Measurements from ENCODE around the gene OR8B2.
A peak's percentile ranks its signal among the peaks of the same experiment; 100 is the strongest.
"Not testable (repeated sequence)": the region's sequence is repeated elsewhere in the genome, so short reads cannot be mapped to it uniquely, and the experiment has no call there.

OR8B2 gene, protein sequence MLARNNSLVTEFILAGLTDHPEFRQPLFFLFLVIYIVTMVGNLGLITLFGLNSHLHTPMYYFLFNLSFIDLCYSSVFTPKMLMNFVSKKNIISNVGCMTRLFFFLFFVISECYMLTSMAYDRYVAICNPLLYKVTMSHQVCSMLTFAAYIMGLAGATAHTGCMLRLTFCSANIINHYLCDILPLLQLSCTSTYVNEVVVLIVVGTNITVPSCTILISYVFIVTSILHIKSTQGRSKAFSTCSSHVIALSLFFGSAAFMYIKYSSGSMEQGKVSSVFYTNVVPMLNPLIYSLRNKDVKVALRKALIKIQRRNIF

DNA sequence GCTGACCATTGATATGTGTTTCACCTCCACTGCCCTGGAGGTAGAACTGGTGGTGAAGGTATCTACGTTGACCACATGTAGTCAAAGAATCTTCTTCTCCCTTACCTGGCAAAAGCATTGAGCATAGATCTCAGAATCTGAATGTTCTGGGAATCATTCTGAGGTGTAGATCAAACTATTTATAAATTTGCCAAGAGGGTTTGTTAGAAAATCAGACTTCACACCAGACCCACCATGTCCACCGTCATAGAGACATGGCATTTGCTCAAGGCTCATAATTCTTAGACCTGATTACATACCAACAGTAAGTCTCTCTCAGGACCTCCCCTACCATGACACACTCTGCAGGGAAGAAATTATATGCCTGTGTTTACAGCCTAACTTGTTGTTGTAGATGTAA lies at the start of gene OR8B2:
TSS of gene OR8B2 (minus strand) at position 101 of the 400 bp plus-strand sequence. CDS start 1,156 bp downstream, outside the sequence.
- FAIRE-seq = no peak

DNA sequence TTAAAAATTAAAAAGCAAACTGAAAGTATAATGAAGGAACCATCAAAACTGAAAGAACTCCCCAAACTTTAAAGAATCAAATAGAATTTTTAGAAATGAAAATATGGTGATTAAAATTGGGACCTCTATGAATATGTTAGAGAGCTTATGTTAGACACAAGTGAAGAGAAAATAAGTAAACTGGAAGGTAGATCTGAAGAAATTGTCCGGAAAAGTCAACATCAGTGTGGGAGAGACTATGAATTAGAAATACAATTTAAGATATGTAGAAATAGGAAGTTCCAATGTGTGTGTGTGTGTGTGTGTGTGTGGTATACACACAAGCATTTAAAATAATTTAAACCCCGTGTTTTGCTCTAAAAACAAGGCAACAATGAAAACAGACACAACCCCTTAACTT lies 45.3 kb upstream of the OR8B2 start:
- FAIRE-seq = no peak

DNA sequence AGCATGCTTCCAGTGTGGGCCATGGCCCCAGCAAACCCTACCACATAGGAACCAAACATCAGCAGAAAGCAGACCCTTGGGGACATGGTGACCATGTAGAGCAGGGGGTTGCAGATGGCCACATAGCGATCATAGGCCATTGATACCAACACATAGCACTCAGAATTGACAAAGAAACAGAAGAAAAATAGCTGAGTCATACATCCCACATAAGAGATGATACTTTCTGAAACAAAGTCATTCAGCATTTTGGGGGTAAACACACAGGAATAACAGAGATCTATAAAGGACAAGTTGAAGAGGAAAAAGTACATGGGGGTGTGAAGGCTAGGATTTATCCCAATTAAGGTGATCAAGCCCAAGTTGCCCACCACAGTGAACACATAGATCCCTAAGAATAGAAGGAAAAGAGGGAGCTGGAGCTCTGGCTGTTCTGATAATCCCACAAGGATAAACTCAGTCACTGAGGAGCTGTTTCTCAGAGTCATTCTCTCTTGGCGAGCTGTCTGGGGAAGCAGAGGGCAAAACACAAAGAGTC lies 40.2 kb upstream of the OR8B2 start, which contains the start of gene OR8B4:
TSS of gene OR8B4 (minus strand) at position 488 of the 538 bp plus-strand sequence. CDS start at position 488, 0 bp downstream.
- no peak for FAIRE-seq

DNA sequence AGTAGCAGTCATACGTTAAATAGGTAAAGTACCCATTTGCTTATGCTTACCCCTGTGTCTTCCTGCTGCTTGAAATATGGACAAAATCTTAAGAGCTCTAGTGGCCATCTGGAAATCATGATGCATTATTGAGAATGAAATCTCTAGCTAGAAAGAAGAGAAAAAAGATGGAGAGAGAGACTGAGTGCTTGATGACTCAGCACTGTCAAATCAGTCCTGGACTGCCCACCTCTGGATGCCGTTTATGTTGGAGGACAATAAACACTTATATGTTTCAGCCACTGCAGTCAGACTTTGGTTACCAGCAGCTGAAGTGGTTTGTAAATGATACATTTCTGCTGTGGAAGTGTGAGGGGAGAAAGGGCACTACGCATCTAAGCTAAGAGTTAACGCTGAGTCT lies 36.7 kb upstream of the OR8B2 start:
- no peak for FAIRE-seq

DNA sequence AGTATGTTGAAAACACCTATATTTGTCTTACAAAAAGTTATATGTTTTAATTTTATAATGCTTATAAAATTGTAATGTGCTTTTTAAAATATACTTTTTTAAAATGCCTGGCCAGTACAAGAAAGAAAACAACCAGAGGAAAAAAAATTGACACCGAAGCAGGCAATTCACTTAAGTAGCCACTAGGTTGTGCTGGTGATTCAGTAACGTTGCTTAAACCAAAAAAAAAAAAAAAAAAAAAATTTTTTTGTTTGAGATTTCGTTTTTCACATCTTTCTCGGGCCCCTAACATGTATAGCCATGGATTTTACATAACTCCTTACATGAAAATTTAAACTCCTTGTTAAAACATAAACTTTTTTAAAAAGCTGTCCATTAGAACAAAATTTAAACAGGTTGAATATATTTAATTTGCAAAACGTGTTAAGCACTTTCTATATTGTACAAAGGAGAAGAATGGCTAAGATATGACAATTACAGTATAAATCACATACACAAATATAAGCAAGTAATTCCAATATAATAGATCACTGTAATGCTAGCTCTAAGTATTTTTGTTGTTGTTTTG lies 31.1 kb upstream of the OR8B2 start:
- peak; percentile 77 for FAIRE-seq

DNA sequence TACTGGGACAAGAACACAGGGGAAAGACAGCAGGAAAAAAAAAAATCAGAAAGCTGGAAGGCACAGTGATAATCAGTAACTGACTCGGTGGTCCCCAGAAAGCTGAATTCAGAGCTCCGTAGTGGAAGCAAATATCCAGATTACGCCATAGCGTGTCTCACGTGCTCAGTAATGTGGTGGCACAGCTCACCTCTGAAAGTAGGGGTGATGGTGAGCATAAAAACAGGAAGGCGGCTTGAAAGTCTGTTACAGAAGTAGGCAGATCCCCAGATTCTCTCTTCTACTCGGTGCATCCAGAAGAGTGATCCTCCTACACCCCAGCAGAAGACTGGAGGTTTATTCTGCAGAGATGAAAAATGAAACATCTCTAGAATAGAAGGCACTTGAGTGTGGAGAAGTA lies 25.6 kb upstream of the OR8B2 start:
- FAIRE-seq = no peak

DNA sequence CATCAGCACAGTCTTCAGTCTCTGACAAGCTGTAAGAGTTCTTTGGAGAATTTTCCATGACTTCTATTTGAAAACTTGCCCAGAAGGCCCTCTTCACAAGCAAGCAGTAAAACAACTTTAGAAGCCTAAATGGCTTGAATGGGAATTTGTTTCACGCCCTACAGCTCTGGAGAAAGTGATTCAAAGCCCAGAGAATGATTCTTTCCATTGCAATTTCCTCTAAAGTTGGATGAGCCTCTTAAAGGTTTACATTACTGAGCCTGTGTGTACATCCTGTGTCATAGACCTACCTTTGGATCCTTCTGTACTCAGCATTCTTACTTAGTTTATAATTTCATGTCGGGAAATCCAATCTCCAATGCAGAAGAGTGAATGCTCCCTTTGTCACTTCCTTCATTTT lies 21.3 kb upstream of the OR8B2 start:
- no peak for FAIRE-seq

DNA sequence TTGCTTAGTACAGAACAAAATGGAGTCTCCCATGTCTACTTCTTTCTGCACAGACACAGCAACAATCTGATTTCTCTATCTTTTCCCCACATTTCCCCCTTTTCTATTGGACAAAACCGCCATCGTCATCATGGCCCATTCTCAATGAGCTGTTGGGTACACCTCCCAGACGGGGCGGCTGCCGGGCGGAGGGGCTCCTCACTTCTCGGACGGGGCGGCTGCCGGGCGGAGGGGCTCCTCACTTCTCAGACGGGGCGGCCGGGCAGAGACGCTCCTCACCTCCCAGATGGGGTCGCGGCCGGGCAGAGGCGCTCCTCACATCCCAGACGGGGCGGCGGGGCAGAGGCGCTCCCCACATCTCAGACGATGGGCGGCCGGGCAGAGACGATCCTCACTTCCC lies 18.9 kb upstream of the OR8B2 start:
- not testable (repeated sequence) for FAIRE-seq

DNA sequence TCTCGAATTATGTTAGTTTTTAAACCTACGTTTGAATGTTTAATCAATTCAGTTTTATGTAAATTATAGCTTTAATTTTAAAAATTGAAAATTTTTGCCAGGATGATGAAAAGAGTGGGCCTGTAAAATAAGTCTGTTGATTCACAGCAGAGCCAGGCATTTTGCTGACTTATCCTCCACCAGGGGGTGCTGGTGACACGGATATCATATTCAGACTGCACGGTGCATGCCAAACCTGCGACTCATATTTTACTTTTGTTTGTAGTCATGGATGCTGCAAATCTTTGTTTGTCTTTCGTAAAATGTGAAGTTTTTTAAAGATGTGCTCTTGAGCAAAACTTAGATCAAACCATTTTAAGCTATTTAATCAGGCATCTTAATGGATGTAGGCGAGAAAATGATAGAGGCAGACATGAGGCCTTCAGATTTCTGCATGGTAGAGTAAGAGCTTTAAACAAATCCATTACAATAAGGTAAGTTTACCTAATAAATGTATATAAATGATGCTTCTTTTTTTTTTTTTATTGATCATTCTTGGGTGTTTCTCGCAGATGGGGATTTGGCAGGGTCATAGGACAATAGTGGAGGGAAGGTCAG lies 18.1 kb upstream of the OR8B2 start:
- FAIRE-seq = peak; percentile 8

DNA sequence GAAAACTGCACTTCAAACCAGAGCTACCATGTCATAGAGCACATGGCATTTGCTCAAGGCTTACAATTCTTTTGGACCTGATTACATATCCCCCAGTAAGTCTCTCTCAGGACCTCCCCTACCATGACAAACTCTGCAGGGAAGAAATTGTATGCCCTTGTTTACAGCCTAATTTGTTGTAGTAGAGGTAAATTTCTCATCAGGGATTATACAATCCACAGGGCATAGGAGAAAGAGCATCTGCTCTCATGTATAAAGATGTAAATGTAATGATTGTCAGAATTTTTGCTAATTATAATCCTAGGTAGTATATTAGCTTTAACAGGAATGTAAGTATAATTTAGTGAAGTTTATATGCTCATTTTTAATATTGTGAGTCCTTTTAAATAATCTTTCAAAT lies 14.6 kb upstream of the OR8B2 start, which contains the start of gene OR8B3:
TSS of gene OR8B3 (minus strand) at position 101 of the 400 bp plus-strand sequence. CDS start 1,673 bp downstream, outside the sequence.
- no peak for FAIRE-seq

DNA sequence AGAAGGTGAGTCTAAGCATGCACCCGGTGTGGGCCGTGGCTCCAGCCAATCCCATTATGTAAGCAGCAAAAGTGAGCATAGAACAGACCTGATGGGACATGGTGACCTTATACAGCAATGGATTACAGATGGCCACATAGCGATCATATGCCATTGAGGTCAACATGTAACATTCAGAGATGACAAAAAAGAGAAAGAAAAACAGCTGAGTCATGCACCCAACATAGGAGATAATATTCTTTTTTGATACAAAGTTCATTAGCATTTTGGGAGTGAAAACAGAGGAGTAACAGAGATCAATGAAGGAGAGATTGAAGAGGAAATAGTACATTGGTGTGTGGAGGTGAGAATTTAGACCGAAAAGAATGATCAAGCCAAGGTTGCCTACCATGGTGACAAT lies 12.5 kb upstream of the OR8B2 start:
- FAIRE-seq = not testable (repeated sequence)

DNA sequence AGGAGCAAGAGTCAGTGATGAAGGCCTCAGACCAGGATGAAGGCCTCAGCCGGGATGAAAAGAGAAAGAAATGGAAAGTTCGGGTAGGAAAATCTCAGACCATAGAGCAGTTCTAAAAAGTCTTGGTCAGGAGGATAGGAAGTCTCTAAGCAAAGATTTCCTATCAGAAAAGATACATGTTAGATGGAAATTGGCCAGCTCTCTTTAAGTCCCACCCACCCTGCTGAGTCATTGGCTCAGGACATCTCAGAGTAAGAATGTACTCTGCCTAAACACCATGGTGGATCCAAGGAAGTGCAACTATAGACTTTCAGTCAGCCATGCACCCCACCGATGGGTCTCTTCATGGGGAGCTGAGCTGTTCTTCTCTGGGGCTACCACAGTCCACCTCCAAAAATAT lies 10.1 kb upstream of the OR8B2 start:
- FAIRE-seq = no peak

DNA sequence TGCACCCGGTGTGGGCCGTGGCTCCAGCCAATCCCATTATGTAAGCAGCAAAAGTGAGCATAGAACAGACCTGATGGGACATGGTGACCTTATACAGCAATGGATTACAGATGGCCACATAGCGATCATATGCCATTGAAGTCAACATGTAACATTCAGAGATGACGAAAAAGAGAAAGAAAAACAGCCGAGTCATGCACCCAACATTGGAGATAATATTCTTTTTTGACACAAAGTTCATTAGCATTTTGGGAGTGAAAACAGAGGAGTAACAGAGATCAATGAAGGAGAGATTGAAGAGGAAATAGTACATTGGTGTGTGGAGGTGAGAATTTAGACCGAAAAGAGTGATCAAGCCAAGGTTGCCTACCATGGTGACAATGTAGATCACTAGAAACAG lies 1.4 kb downstream of the OR8B2 start:
- FAIRE-seq = not testable (repeated sequence)

DNA sequence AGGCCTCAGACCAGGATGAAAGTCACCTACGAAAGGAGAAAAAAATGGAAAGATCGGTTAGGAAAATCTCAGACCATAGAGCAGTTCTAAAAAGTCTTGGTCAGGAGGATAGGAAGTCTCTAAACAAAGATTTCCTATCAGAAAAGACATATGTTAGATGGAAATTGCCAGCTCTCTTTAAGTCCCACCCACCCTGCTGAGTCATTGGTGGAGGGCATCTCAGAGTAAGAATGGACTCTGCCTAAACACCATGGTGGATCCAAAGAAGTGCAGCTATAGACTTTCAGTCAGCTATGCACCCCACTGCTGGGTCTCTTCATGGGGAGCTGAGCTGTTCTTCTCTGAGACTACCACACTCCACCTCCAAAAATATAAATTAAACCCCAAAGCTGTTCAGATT lies 3.7 kb downstream of the OR8B2 start:
- FAIRE-seq = no peak

DNA sequence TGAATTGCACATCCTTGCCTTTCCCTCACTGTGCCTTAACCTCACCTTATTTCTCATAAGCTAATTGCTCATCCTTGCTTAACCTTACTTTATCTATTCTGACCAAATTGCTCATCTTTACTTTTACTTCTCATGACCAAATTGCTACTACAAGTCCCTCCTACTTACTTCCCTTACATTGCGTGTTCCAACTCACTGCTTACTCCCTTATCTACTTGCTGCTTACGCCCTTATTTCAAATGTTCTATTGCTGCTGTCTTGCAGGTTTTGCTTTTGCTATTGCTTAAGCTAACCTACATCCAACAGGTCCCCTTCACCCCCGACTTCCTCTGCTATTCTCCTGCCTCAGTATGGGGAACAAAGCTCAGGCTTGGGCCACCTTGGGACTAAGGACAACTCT lies 8.0 kb downstream of the OR8B2 start:
- FAIRE-seq = no peak

DNA sequence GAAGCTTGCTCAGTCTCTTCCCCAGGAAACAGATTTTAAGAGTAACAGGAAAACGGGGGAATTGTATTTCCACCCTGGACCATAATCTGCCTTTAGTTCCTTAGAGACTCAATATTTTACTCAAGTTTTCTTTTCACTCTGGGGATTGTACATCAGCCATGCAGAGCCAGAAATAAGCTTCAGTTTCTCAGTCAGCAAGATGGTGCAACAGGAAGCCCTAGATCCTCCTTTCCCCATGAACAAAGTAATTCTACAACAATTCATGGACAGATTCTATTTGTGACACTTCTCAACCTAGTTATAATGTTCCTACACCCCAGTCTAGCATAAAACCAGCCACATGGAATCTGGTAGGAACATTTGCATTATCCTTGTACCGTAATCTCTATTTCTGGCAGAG lies 24.7 kb downstream of the OR8B2 start:
- no peak for FAIRE-seq

DNA sequence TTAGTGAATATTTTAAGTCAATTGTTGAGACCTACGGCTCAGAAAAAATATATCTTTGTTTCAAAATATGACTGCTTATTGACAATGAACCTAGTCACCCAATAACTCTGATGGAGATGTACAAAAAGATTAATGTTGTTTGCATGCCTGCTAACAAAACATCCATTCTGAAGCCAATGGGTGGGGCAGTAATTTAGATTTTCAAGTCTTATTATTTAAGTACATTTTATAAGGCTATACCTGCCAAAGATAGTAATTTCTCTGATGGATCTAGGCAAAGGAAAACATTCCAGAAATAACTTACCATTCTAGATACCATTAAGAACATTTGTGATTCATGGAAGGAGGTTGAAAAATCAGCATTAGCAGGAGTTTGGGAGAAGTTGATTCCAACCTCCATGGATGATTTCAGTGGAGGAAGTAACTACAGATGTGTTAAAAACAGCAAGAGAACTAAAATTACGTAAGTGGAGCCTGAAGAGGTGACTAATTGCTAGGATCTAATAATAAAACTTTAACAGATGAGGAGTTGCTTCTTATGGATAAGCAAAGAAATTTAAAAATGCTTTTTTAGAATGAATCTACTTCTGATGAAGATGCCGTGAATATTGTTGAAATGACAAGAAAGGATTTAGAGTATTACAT lies 37.9 kb downstream of the OR8B2 start:
- FAIRE-seq = no peak

DNA sequence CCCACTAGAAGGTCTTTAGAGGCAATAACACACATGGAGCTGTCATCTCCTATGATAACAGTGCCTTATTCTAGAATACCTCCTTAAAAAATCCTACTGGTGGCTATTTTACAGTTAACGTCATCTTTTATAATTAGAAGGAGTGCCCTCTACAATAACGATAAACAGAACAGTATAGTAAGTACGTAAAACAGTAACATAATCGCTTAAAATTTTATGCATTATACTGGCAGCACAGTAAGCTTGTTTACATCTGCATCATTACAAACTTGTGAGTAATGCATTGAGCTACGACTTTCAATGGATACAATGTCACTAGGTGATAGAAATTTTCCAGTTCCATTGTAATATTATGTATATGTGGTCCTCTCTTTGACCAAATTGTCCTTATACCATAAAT lies 40.0 kb downstream of the OR8B2 start:
- FAIRE-seq = no peak

DNA sequence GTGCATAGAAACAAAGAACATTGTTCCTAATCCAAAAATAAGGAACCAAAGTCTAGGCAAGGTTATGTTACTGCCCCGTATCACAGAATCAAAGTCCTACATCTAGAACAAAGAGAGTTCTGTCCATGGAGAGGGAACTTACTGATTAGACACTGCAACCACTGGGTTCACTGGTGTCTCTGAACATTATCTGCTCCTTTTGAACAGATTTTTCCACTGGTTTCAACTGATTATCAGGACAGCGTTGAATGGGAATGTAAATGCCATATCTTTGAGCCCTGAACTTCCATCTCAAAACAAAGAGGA lies 44.2 kb downstream of the OR8B2 start:
- FAIRE-seq = no peak

DNA sequence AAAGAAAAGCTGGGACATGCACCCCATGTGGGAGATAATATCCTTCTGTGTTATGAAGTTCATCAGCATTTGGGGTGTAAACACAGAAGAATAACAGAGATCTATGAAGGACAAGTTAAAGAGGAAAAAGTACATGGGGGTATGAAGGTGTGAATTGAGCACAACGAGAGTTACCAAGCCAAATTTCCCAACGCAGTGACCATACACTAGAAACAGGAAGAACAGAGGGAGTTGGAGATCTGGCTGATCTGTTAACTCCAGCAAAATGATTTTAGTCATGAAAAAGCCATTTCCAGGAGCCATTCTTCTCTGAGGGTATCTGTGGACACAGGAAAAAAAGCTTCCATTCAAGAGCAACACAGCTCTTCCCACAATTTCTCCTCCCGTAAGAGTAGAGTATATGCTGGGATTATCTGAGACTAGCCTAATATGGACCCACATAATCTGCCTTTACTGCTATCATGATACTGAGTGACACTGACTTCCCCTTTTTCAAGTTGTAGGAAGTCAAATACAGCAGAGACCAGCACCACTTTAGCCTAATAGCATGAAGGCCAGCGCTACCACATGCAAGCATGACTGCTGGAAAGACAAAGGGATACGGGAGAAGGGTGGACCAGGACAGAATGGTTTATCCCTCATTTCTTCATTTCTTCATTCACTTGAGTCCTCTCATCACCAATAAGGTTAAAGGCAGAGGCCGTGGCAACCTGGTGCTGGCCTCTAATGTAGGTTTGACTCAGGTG lies 44.7 kb downstream of the OR8B2 start:
- no peak for FAIRE-seq
